NK-92 (cell line): ENCODE measurements around the gene KIF20B.

Source experiments
- DNase-seq: peaks from one replicate; lab custom pipeline; 2025; ENCODE audit not compliant: unreplicated experiment; lab: John Stamatoyannopoulos, UW

Gene KIF20B, protein sequence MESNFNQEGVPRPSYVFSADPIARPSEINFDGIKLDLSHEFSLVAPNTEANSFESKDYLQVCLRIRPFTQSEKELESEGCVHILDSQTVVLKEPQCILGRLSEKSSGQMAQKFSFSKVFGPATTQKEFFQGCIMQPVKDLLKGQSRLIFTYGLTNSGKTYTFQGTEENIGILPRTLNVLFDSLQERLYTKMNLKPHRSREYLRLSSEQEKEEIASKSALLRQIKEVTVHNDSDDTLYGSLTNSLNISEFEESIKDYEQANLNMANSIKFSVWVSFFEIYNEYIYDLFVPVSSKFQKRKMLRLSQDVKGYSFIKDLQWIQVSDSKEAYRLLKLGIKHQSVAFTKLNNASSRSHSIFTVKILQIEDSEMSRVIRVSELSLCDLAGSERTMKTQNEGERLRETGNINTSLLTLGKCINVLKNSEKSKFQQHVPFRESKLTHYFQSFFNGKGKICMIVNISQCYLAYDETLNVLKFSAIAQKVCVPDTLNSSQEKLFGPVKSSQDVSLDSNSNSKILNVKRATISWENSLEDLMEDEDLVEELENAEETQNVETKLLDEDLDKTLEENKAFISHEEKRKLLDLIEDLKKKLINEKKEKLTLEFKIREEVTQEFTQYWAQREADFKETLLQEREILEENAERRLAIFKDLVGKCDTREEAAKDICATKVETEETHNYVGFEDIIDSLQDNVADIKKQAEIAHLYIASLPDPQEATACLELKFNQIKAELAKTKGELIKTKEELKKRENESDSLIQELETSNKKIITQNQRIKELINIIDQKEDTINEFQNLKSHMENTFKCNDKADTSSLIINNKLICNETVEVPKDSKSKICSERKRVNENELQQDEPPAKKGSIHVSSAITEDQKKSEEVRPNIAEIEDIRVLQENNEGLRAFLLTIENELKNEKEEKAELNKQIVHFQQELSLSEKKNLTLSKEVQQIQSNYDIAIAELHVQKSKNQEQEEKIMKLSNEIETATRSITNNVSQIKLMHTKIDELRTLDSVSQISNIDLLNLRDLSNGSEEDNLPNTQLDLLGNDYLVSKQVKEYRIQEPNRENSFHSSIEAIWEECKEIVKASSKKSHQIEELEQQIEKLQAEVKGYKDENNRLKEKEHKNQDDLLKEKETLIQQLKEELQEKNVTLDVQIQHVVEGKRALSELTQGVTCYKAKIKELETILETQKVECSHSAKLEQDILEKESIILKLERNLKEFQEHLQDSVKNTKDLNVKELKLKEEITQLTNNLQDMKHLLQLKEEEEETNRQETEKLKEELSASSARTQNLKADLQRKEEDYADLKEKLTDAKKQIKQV (N-terminal part only)

DNA sequence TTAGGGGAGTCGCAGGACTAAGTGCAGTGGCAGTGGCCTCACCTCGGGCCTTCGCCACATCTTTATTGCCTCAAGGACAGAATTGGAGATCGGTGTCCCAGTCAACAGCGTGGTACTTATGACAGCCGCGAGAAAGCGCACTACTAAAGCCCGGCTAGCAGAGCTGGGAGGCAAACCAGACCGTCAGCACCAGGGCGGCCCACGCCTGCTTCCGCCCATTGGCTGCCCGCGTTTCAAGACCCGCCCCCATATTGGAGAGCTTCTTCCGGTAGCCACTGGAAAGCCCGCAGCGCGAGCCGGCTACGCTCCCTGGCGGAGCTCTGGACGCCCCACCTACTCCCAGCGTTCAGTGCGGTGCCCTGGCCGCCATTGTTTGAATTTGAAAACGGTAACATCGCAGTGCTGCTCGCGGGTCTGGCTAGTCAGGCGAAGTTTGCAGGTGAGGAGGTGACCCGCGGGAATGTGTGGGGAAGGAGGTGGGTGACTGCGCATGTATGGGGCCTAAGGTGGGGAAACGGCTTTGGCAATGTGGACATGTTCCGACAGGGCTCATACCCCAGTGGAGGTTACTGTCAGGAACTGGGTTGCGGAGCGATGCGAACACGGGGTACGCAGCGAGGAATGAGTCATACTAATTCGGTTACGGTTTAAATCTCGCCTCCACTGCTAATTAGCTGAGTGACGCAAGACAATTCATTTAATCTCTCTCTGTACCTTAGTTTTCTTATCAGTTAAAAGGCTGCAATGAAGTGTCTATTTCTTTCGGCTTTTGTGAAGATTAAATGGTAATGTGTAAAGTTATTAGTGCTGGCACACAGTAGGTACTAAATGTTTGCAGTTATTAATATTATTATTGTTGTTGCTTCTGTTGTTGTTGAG, at the start of gene KIF20B:
Gene KIF20B, plus strand, starts transcription at position 349 of the 879 bp plus-strand sequence. CDS start 3,705 bp downstream, outside the sequence.
- DNase-seq: peak; percentile 65

- DNase-seq: no peak
Observed at GRCh38 chr10:89651916-89652573, 49.3 kb upstream of the KIF20B start.

- no peak for DNase-seq
Observed at GRCh38 chr10:89652806-89653370, 48.5 kb upstream of the KIF20B start.

DNA sequence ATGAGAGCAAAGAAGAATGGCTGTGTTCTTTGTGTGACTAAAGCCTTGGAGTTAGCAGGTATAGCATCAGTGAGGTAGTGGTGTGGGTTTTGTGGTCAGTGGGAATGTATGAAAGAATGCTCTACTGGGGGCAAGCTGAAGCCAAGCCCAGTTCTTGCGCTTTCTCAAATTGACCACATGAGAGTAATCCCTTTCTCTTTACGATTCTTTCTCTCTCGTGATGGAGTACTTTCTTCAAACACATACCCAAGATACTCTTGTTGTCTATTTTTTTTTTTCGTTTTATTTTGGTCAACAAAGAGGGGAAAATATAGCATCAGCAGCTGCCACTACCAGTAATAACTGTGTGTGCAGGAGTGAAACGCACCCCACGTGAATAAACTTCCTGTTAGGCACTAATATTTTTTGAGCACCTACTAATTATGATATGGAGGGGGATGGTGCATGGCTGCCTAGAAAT, 48.0 kb upstream of the KIF20B start:
- DNase-seq: no peak

- DNase-seq: no peak
Observed at GRCh38 chr10:89655722-89656121, 45.7 kb upstream of the KIF20B start.

DNA sequence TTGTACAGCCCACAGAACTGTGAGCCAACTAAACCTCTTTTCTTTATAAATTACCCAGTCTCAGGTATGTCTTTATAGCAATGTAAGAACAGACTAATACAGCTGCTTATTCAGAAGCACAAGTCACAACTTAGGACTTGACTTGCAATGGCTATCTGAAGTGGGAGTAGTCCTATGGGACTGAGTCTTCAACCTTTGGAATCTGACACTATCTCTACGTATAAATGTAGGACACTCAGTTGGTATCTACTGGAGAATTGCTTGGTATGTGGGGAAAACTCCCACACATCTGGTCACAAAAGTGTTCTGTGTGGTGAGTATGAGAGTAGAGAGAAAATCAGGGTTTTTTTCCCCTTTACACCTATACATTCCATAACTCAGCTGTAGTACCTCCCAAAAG, 44.1 kb upstream of the KIF20B start:
- no peak for DNase-seq

DNA sequence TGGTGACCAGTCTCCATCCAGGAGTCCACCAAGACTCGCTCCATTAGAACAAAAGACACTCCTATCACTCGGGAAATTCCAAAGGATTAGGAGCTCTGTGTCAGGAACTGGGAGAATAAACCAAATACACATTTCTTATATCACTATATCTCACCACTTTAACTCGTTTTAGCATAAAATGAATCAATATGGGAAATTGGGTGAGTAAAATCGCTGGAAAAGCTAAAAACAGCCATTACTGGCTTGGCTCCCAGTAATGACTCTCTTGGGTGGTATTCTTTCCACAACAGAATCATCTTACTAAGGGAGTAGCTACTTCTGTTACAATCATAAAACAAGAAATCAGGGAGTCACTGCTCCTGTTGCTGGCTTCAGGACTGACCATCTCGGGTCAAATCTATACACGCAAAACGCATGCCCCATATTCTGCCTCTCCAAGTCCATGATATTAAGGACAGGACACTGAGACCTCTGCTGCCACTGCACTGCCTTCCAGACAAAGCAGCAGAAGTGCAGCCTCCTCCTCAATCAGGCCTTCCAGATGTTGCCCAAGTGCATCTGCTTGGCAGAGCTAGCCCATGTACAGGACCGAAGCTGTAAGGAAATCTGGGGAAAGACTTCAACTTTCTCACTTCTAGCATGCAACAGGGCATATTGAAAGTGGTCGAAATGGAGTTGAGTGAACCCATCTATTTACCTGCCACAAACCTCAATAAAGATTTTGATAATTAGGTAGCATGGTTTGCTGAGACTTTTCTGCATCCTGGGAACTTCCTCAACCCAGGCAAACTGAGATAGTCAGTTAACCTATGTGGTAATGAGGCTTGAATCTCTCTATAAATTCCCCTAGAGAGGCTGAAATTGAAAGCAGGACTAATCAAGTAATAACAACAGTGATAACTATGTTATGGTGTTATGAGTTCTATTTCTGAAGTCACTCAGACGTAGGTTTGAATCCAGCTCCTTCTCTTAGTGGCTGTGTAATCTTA, 42.0 kb upstream of the KIF20B start:
- no peak for DNase-seq

- DNase-seq: no peak
Observed at GRCh38 chr10:89662596-89662995, 38.8 kb upstream of the KIF20B start.

DNA sequence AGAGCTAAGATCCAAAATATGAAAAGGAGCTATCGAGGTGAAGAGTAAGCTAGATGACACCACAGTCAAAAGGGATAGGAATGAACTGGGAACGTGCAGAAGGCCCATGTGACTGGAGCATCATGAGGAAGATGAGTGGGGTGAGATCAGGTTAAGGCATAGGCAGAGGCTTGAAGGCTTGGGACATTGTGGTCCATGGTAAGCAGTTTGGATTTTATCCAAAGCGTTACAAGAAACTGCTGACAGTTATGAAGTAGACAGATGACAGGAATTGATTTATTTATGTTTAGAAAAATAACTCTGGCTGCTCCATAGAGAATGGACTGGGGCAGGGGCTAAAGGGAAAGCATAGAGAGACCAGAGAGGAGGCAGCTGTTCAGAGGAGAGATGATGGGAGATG, 38.2 kb upstream of the KIF20B start:
- no peak for DNase-seq

DNA sequence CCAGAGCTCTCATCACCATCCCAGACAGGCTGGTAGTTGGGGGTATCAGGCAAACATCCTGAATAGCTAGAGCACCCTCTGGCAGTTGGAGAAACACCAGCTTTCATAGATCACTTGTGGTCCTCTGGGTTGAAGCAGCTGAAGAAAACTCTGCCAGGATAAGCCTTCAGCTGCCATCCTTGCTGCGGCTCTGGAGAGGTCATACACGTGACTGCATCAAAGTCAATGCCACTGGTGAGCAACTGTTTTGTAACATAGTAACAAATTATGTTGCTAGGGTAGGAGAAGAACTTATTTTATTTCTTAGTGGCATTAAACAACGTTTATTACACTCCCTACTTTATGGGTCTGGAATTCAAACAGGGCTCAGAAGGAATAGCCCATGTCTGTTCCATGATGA, 37.2 kb upstream of the KIF20B start:
- no peak for DNase-seq

- no peak for DNase-seq
Observed at GRCh38 chr10:89665302-89665701, 36.1 kb upstream of the KIF20B start.

GRCh38 chr10:89666138-89666537, 35.3 kb upstream of the KIF20B start:
- DNase-seq: no peak

- DNase-seq: no peak
Observed at GRCh38 chr10:89668386-89669071, 32.9 kb upstream of the KIF20B start.

DNA sequence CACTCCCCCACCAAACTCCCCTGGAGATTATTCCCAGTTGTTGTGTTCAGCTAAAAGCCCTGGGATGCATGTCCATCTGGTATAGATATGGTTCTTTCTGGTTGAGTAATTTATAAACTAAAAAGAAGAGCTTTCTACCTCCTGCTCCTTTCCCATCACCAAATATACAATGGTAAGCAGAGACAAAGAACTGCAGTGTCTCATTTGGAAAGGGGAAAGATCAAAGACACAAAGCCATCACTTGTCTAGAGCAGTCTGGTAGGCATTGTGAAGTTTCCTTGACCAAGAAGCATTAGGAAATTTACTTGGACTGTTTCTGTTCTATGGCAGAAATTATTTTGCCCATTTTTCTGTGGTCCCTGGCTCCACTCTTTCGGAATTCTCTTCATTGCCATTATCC, 31.4 kb upstream of the KIF20B start:
- no peak for DNase-seq

DNA sequence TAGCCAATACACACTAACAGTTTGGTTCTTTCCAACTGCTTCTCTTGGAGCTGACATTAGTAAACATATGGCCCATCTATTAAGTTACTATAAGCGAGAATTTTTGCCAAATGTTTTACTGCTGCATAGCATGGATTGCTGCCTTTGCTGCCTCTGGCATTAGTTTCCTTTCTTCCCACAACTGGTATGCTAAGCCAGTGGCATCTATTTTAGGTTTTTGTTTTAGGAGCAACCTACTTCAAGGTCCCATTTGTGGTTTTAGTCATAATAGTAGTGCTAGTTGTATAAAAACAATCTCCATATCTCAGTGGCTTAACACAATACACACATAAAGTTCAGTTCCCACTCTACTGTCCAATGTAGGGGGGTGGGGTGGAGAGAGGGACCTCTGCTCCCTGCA, 30.5 kb upstream of the KIF20B start:
- DNase-seq: no peak

DNA sequence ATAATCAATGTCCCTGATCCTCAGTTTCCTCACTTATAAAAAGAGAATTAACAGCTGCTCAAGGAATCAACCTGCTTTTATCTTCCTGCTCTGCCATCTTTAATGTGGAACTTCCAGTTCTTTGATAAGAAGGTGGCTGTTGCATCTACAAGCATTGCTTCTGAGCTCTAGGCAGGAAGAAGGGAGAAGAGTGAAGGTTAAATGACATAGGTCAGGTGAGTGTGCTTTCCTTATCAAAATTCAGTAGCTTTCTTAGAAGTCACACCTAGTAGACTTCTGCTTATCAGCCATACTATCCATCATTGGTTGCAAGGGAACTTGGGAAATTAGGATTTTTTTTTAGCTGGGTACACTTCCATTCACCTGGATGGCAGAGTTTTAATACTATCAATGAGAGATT, 24.0 kb upstream of the KIF20B start:
- DNase-seq: no peak

GRCh38 chr10:89679986-89680385, 21.4 kb upstream of the KIF20B start:
- DNase-seq: no peak

GRCh38 chr10:89683883-89684282, 17.5 kb upstream of the KIF20B start:
- DNase-seq: no peak
